ENCODE measurements around the gene CLBA1.

CLBA1 gene

DNA sequence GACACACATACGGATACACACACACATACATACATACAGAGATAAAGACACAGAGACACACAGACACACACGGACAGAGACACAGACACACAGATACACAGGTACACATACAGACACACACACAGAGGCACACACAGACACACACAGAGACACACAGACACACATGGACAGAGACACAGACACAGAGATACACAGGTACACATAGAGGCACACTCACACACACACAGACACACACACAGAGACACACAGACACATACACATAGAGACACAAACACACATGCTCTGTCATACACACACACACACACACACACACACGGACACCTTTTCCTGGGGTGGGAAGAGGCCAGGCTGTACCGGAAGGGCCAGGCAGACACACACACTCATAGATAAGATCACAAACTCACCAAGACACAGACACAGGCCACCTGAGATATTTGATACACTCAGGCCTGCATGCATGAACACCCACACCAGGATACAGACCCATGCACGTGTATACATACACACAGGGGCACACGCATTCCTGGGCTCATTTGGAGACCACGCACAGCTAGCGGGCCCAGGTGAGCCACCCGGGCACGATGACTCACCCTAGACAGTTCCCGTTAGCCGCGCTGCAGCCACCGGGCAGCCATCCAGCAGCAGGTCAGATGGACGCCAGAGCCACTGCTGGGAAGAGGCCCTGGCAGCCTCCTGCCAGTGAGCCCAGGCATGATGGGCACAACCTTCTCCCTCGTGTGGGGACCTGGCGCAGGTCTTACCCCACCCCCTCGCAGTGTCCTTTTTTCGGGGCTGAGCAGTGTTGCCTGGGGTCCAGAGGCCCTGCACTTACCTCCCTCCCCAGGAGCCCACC is 5.6 kb upstream of the CLBA1 start:
- no peak for DNase-seq (ENCODE audit: low read depth in 2 of 2)

DNA sequence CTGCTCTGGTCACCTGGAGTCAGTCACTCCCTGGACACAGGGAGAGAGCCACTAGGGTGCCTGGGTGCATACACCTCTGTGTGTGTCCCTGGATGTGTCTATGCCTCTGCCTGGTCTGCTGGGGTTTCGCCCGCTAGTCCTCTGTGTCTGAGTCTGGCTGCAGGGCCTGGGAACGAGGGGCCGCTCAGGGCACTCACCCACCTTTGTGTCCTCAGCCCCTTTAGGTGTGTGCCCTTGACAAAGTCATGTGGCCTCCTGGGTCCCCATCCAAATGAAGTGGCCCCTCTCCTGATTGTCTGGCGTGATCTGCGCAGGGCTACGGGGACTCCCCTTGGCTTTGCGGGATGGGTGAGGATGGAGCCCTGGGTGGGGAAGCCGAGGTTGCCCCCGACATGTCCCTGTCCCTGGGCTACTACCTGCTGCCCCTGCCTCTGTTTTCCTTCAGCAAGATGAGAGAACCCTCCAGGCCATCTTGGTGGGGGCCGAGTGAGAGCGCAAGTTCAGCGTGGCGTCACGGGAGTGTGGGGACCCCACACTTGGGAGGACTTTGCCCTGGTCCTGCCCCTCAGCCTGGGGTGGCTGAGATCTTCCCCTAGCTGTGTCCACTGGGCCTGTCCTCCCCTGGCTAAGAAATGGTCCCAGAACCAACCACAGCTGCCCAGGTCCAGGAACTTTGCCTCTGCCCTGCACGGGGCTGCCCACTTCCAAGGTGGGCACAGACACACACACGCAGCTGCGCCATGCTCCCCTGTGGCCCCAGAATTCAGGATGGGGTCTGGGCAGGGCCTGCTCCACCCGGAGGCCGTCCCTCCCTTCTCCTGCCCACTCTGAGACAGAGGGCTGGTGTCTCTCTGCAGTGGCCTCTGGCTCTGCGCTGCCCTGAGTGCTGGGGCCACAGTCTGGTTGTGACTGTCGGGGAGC is 4.7 kb upstream of the CLBA1 start:
- DNase-seq (ENCODE audit: low read depth in 2 of 2), result no peak

DNA sequence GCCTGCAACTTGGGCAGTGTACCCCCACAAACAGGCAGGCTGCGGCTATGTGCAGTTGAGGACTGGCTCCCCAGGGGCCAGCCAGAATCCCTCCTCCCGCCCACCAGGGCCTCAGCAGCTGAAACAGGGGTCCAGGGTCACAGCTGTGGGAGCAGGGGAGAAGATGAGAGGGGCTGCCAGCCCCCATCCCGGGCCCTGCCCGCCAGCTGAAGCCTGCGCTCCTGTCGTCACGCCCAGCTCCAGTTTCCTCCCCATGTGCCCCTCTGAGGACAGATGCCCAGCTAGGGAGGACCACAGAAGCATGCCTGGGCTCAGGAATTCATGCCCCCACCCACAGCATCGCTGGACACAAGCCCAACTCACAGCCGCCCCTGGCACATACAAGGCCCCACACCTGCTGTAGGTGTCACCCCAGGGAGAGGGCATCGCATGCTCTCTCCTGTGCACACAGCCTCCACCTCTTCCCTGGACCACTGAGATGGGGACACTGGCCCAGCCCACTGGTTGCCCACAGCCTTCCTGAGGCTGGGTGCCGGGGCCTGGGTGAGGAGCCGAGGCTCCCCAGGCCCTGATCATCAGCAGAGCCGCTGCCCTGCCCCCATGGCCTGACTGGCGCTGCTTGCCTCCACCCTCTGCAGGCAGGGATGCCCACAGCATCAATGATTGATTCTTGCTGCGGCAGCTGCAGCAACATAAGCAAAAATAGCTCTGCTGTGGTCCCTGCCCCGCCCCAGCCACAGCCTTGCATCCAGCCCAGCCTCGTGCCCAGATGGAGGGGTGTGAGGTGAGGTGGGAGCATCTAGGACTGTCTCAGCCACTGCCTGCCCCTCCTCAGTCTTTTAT is 3.7 kb upstream of the CLBA1 start:
- DNase-seq (ENCODE audit: low read depth in 2 of 2), result no peak

DNA sequence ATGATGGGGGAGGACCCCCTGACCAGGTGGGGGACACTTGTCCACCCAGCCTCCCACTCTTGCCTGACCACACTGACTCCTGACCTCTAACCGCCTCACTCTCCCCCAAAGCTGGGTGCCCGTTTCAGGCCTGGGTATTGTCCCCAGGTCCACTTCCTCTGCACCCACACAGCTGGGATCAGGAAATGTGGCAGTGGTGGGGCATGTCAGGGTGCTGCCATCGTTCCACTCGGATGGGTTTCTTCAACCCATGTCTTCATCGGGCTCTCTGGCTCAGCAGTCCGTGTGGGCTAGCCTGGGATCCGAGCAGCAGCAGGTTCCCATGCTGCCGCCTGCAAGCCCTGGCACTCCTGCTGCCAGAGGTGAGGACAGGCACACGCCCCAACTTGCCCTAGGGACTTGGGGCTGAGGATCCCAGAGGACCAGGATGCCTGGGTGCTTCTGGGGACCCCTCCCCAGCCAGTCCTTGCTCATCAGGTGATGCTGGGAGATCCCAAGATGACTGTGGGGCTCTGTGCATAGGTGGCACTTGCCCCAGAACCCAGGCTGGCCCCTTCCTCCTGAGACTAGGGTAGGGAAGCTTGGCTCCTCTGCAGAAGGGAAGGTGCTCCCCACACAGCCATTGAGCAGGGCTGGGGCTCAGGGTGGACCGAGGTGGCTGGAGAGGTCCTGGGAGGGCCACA is 2.9 kb upstream of the CLBA1 start:
- DNase-seq (ENCODE audit: low read depth in 2 of 2), result no peak

- DNase-seq (ENCODE audit: low read depth in 2 of 2), result no peak
Measured at GRCh38 chr14:104983231-104983721, 2.3 kb upstream of the CLBA1 start.

GRCh38 chr14:104984056-104984894 is 1.3 kb upstream of the CLBA1 start:
- DNase-seq (ENCODE audit: low read depth in 2 of 2), result no peak

DNA sequence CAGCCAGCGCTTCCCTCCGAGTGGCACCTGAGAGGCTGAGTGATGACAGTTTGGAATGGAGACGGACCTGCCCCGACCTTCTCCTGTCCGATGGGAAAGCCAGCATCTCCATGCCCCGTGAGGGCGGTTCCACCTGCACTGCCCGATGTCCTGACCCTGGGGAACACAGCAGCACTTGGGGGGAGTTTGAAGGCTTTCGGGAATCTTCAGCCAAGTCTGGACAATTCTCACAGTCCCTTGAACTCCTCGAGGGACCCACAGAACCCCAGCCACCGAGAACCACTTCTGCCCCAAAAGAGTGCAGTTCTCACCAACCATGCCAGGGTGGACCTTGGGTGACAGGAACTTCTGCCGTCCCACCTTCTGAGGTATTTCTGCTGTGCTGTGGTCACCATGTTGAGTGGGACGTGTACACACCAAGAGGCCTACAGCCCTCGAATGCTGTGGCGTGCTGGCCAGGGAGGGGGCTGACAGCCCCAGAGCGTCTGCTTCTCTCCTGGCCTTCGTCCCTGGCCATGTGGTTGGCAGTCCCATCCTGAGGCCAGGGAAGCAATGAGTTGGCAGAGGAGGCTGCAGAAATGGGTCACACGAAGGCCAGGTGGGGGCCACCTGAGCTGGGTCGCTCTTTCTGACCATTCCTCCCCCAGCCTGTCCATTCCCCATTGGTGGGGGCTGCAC is 1.0 kb downstream of the CLBA1 start:
- no peak for DNase-seq (ENCODE audit: low read depth in 2 of 2)

DNA sequence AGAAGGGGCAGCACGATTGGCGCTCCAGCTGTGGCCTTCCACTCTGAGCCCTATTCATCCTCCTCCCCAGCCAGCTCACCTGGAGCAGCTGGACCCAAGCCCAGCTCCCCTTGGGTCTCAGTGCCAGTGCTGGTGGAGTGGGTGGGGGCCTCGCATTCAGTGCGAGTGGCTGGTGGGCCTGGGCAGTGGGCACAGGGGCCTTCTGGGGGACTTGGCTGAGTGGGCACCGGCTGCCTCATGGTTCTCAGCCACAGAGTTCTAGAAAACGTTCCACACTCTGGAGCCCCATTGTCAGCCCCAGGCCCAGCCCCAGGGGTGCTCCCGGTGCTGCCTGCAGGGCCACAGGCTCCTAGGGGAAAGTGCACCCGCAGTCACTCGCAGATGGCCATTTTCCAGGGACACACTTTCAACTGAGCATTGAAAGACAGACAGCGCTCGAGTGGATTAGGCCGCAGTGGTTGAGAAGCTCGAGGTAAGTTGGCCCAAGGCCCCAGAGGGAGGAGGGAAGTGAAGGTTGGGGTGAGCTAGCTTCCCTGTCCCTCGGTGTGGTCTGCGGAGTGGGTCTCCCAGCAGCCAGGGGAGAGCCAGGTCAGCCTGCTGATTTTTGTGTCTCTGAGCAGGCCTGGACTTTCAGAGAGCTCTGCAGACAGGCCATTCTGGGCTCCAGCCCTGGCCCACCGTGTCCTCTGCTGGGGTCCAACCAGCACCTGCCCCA is 3.8 kb downstream of the CLBA1 start:
- DNase-seq (ENCODE audit: low read depth in 2 of 2), result no peak

GRCh38 chr14:104989951-104990303 is 4.3 kb downstream of the CLBA1 start:
- no peak for DNase-seq (ENCODE audit: low read depth in 2 of 2)

- DNase-seq (ENCODE audit: low read depth in 2 of 2), result no peak
Measured at GRCh38 chr14:104991896-104992230, 6.3 kb downstream of the CLBA1 start.

GRCh38 chr14:104992501-104992900 is 6.9 kb downstream of the CLBA1 start:
- no peak for DNase-seq (ENCODE audit: low read depth in 2 of 2)

- DNase-seq (ENCODE audit: low read depth in 2 of 2), result no peak
Measured at GRCh38 chr14:104993306-104993705, 7.7 kb downstream of the CLBA1 start.

GRCh38 chr14:104993808-104994591 is 8.4 kb downstream of the CLBA1 start:
- DNase-seq (ENCODE audit: low read depth in 2 of 2), result no peak

DNA sequence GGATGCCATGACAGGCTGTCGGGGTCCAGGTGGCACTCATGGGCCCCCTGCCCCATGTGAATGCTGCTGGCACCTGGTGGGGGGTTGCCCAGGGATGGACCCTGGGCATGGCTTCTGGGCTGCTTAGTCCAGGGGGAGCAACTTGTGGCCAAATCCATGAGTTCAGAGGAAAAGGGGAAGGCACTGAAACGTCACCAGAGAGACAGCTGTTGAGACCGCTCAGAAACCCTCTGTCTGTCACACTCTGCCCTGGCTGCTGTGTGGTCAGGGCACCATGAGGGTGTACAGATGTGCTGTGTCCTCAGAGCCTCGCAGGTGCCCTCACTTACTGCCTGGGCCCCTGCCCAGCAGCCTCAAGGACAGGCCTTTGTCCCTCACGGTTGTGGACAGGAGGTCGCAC is 9.4 kb downstream of the CLBA1 start:
- no peak for DNase-seq (ENCODE audit: low read depth in 2 of 2)

GRCh38 chr14:104996032-104996431 is 10.4 kb downstream of the CLBA1 start:
- DNase-seq (ENCODE audit: low read depth in 2 of 2), result no peak

- no peak for DNase-seq (ENCODE audit: low read depth in 2 of 2)
Measured at GRCh38 chr14:104996483-104996882, 10.9 kb downstream of the CLBA1 start.

- DNase-seq (ENCODE audit: low read depth in 2 of 2), result no peak
Measured at GRCh38 chr14:104998801-104999200, 13.2 kb downstream of the CLBA1 start.

DNA sequence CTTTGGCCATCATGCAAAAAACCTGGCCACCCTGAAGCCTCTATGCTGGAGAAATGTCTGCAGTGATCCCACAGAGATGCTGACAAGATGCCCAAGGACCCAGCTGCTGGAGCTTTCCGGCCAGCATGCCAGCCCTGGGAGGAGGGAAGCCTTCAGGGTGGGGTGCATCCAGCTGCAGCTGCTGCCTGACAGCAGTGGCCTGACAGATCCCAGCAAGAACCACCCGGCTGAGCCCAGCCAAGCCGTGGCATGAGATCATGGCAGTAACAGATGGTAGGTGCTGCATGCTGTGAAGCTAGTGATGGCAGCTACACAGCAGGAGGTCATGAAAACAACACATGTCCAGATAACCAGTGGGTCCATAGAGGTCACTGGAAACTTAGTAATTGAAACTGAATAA is 13.8 kb downstream of the CLBA1 start:
- DNase-seq (ENCODE audit: low read depth in 2 of 2), result no peak
